Activated CD4-positive, alpha-beta memory T cell treated with anti-CD3 and anti-CD28 coated beads, Interleukin-2, amount 10 ng/mL, durations not matched to agents 7 days and 5 days (primary cell): ENCODE data around the gene TSPAN16. TPM values are rescaled to one million over a fixed set of nuclear protein-coding genes. Genes with fewer than 3 reads are reported as not detected.
A peak's percentile ranks its signal among the peaks of the same experiment; 100 is the strongest.

Source experiments
- CTCF ChIA-PET: fragments of 350-600 bp; sonication (Branson Sonifier 250); formaldehyde crosslinking; loops from one replicate; lab custom pipeline; 2021; ENCODE audit warnings: antibody characterized with exemption, inconsistent platforms; lab: Charles Lee
- POLR2A ChIA-PET: fragments of 350-600 bp; sonication (Branson Sonifier 250); formaldehyde crosslinking; loops from one replicate; lab custom pipeline; 2021; ENCODE audit warnings: antibody characterized with exemption; lab: Charles Lee
- DNase-seq: peaks from one replicate; pipeline ENCODE4 v3.0.0-alpha.2; 2020
- H3K27ac Mint-ChIP-seq: one replicate; pipeline ENCODE4 v1.8.0; 2021; ENCODE audit warnings: mild to moderate bottlenecking, mixed read lengths
- H3K27me3 Mint-ChIP-seq: one replicate; pipeline ENCODE4 v1.8.0; 2021; ENCODE audit warnings: mixed read lengths
- H3K36me3 Mint-ChIP-seq: one replicate; pipeline ENCODE4 v1.8.0; 2021; ENCODE audit warnings: low read depth, mixed read lengths
- H3K4me1 Mint-ChIP-seq: one replicate; pipeline ENCODE4 v1.8.0; 2021; ENCODE audit warnings: mixed read lengths
- H3K4me3 Mint-ChIP-seq: one replicate; pipeline ENCODE4 v1.8.0; 2021; ENCODE audit warnings: mild to moderate bottlenecking, mixed read lengths
- H3K9me3 Mint-ChIP-seq: one replicate; pipeline ENCODE4 v1.8.0; 2021; ENCODE audit warnings: mixed read lengths
- total RNA-seq, 2 experiments: library from RNA; stranded (reverse); gene quantifications; one replicate each; pipeline ENCODE4 v1.2.3, GENCODE V29; 2021

Gene TSPAN16
- total RNA-seq, 2 experiments from 2014 or later, result not detected

DNA sequence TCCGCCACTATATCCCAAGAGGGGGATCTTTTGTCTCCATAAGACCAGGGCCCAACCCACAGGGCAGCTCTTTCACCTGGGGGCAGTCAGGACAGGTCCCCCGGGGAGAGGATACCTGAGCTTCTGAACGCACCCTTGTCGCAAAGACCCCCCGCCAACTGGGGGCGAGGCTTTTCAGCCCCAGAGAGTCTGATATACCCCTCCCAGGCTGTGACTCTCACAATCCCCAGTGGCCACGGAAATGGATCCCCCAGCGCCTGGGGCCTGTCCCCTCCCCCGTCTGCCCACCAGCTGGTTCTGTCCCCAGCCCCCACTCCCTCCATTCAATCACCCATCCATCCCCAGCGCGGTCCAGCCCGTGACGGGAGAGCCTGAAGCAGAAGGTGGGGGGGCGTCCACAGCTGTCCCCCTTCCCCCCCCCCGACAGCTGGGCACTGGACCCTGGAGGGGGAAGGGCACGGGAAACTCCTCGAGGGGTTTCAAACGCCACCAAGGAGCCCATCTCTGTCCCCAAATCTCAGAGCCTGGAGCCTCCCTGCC, 34.5 kb upstream of the TSPAN16 start:
- ChIA-PET CTCF (interaction anchor here (0.7 kb wide), 1 partner anchor 1261 kb away, joined by 3 read pairs; no protein-coding TSS in a partner anchor), POLR2A (no interaction called here)
- H3K4me3 Mint-ChIP-seq, result no peak overlapping the region
- H3K27me3 Mint-ChIP-seq, result peaks cover 56% of the 10 kb centered on the region
- H3K36me3 Mint-ChIP-seq, result no peaks in the 10 kb centered on the region
- peaks cover 4% of the 10 kb centered on the region for H3K4me1 Mint-ChIP-seq
- DNase-seq, result no peak
- no peaks in the 10 kb centered on the region for H3K9me3 Mint-ChIP-seq
- H3K27ac Mint-ChIP-seq, result no peak overlapping the region

DNA sequence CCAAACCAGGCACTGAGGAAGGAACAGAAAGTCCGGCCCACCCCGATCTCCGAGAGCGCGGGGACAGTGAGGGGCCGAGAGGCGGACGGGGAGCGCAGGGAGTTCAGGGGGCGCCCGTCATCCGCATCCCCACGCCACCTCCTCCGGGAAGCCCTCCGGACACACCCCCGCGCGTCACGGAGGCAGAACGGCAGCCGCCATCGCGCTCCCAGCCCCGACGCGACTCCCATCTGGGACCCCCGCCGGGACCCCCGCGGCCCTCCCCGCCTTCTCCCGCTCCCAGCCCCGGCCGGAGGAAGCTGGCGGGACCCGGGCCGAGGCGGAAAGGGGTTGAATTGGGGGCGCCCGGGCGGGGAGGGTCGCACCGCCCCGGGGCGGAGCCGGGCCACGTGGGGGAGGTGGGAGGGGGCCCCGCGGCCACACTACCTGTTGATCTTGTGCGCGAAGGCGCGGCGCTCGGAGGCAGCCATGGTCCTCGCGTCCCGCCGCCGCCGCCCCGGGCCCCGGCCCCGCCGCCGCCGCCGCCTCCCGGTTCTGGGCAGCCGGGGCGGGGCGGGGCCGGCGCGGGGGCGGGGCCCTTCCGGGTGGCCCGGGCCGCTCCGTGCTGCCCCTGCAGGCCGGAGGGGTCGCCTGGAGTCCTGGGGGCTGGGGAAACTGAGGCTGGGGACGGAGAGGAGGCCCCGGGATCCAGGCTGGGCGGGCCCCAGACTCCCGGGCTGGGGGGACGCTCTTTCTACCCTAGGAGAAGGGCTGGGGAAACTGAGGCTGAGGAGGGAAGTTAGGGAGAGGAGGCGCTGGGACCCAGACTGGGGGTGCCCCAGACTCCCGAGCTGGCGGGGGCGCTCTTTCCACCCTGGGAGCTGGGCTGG, 33.8 kb upstream of the TSPAN16 start, which contains the start of gene DOCK6:
Gene DOCK6, minus strand, starts transcription at position 554 of the 869 bp plus-strand sequence. Its CDS starts 84 bp downstream, at position 470.
- Mint-ChIP-seq H3K9me3 (no peaks in the 10 kb centered on the region), H3K4me1 (peaks cover 4% of the 10 kb centered on the region), H3K27me3 (peaks cover 61% of the 10 kb centered on the region), H3K27ac (no peak within 1 kb of the TSS), H3K4me3 (peak within 1 kb of the TSS; percentile 43), H3K36me3 (no peaks in the 10 kb centered on the region)
- DNase-seq, result no peak
- POLR2A ChIA-PET, result no interaction called here
- CTCF ChIA-PET, result interaction anchor here (0.7 kb wide), 1 partner anchor 1262 kb away, joined by 3 read pairs; no protein-coding TSS in a partner anchor

DNA sequence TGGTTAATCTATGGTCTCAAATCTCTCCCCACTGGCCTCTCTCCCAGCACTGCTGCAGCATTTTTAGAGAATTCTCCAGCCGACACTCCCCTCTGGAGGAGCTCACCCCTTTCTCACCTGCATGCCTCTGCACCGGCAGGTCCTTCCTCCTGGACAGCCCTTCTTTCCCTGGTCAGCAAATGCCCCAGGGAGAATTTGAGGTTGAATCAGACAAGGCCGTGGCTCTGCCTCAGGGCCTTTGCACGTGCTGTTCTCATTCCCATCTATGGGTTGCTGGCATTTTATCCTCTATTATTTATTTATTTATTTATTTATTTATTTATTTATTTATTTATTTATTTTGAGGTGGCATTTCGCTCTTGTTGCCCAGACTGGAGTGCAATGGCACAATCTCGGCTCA, 32.2 kb upstream of the TSPAN16 start:
- H3K27ac Mint-ChIP-seq, result no peak overlapping the region
- POLR2A ChIA-PET, result no interaction called here
- no peak overlapping the region for H3K4me3 Mint-ChIP-seq
- no peaks in the 10 kb centered on the region for H3K36me3 Mint-ChIP-seq
- CTCF ChIA-PET, result no interaction called here
- peaks cover 4% of the 10 kb centered on the region for H3K4me1 Mint-ChIP-seq
- H3K27me3 Mint-ChIP-seq, result peaks cover 72% of the 10 kb centered on the region
- DNase-seq, result no peak
- no peaks in the 10 kb centered on the region for H3K9me3 Mint-ChIP-seq

DNA sequence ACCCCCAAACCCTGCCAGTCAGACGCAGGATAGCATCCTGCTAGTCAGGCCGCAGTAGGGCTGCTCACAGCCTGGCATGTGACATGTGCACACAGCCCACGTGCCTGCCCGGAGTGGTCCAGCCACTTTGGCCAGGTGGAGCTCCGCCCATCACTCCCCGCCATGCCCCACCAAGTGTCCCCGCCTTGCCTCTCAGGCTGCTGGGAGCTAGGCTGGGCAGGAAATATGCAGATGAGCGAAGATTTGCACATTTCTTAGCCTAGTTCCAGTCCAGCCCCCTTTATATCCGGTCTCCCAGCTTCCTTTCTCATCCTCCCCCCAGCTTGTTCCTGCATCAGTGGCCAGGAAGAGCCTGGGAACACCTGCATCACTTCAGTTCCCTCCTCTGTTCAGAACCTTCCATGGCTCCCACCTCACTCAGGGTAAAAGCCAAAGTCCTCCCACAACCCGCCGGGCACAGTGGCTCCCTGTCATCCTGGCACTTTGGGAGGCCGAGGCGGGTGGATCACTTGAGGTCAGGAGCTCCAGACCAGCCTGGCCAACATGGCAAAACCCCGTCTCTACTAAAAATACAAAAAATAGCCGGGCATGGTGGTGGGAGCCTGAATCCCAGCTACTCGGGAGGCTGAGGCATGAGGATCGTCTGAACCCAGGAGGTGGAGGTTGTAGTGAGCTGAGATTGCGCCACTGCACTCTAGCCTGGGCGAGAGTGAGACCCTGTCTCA, 31.3 kb upstream of the TSPAN16 start:
- ChIA-PET CTCF (no interaction called here), POLR2A (no interaction called here)
- H3K4me1 Mint-ChIP-seq, result peaks cover 4% of the 10 kb centered on the region
- H3K4me3 Mint-ChIP-seq, result no peak overlapping the region
- no peak overlapping the region for H3K27ac Mint-ChIP-seq
- H3K27me3 Mint-ChIP-seq, result peaks cover 78% of the 10 kb centered on the region
- DNase-seq, result no peak
- no peaks in the 10 kb centered on the region for H3K36me3 Mint-ChIP-seq
- H3K9me3 Mint-ChIP-seq, result no peaks in the 10 kb centered on the region

DNA sequence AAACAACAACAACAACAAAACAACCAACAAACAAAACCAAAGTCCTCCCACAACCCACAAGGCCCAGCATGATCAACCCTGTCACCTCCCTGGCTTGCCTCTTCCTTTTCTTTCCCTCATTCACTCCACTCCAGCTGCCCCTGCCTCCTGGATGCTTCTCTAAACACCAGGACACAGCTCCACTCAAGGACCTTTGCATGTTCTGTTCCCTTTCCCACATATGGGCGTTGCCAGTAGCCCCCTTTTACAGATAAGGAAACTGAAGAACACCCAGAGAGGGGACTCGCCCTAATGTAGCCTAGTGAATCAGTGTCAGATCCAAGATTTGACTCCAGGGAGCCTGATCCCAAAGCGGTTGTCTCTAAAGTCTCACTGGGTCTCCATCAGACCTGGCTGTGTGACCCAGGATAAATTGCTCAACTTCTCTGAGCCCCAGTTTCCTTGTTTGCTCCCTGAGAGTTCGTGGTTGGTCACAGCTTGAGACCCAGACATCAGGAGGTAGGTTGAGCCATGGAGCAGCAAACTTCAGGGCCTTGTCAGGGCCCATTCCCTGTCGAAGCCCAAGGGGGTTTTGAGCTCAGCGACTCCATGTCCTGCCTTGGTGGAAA, 30.7 kb upstream of the TSPAN16 start:
- Mint-ChIP-seq H3K36me3 (no peaks in the 10 kb centered on the region), H3K27ac (no peak overlapping the region), H3K4me3 (no peak overlapping the region), H3K27me3 (peaks cover 73% of the 10 kb centered on the region), H3K9me3 (no peaks in the 10 kb centered on the region), H3K4me1 (peaks cover 4% of the 10 kb centered on the region)
- DNase-seq, result no peak
- POLR2A ChIA-PET, result no interaction called here
- CTCF ChIA-PET, result no interaction called here

DNA sequence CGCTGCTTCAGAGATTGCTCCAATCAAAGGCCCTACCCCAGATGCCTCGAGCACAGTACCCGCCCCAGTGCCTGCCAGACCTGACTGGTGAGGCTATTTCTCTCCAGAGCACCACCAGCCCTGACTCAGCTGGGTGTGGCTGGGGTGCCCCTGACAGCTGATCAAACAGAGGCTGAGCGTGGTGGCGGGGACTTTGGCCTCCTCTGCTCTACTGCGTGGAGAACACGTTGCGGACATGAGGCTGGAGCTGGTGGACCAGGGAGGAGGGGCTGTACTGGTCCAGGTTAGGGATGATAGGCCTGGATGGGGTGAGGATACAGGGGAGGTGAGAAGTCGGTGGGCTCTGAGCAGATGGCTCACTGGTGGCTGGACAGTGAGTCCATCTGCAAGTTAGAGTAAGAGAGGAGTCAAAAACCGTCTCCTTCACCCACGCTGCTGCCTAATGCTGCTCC, 30.1 kb upstream of the TSPAN16 start:
- ChIA-PET CTCF (no interaction called here), POLR2A (interaction anchor here (1.3 kb wide), 1 partner anchor 217 kb away, joined by 4 read pairs; no protein-coding TSS in a partner anchor)
- no peaks in the 10 kb centered on the region for H3K36me3 Mint-ChIP-seq
- no peaks in the 10 kb centered on the region for H3K9me3 Mint-ChIP-seq
- H3K27me3 Mint-ChIP-seq, result peaks cover 71% of the 10 kb centered on the region
- H3K27ac Mint-ChIP-seq, result no peak overlapping the region
- H3K4me1 Mint-ChIP-seq, result peaks cover 4% of the 10 kb centered on the region
- H3K4me3 Mint-ChIP-seq, result no peak overlapping the region
- DNase-seq, result no peak

DNA sequence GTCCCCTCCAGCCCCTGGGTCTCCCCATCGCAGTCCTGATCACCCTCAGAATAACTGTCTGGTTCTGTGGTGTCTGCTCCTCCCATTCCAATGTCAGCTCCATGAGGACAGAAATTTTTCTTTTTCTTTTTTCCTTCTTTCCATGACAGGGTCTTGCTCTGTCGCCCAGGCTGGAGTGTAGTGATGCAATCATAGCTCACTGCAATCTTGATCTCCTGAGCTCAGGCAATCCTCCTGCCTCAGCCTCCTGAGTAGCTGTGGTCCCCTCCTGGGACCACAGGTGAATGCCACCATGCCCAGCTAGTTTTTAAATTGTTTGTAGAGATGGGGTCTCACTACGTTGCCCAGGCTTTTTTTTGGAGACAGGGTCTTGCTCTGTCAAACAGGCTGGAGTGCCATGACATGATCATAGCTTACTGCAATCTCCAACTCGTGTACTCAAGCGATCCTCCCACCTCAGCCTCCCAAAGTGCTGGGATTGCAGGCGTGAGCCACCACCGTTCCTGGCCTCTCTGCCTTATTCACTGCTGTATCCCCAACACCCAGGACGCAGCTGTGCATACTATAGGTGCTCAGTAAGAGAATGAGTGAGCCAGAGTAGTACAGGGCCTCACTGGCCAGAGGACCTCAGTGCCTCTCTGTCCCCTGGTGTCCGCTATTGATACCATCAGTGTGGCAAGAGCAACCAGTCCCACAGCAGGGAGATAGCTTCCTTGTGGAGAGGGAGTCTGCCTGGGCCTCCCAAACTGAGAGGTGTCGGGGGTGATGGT, 28.5 kb upstream of the TSPAN16 start:
- H3K36me3 Mint-ChIP-seq, result no peaks in the 10 kb centered on the region
- H3K4me3 Mint-ChIP-seq, result no peak overlapping the region
- no peaks in the 10 kb centered on the region for H3K9me3 Mint-ChIP-seq
- POLR2A ChIA-PET, result no interaction called here
- H3K4me1 Mint-ChIP-seq, result peaks cover 1% of the 10 kb centered on the region
- DNase-seq, result no peak
- CTCF ChIA-PET, result interaction anchor here (0.6 to 1.3 kb wide), 4 partner anchors 10 to 26 kb away, joined by 3 to 5 read pairs (median 4); no protein-coding TSS in a partner anchor
- no peak overlapping the region for H3K27ac Mint-ChIP-seq
- peaks cover 64% of the 10 kb centered on the region for H3K27me3 Mint-ChIP-seq

DNA sequence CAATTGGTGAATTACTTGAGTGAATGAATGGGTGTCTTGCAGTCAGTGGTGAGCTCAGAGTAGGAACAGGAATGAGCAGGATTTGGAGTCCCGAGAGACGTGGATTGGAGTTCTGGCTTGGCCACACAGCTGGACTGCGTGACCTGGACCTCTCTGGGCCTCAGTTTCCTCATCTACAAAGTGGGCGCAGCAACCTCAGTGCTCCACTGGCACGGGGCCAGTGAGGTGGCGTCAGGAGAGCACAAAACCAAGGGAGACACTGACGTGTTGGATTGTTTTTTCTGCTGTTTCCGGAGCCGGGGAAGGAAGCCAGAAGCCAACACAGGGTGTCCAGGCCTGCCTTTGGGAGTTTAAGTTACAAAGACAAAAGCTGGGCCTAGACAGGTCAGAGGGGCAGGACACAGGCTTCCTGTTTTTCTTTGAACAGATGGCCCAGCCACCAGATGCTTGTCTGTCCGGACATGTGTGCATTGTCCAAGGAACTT, 27.1 kb upstream of the TSPAN16 start:
- Mint-ChIP-seq H3K27me3 (peaks cover 59% of the 10 kb centered on the region), H3K9me3 (no peaks in the 10 kb centered on the region), H3K27ac (no peak overlapping the region), H3K4me3 (no peak overlapping the region), H3K36me3 (no peaks in the 10 kb centered on the region), H3K4me1 (no peaks in the 10 kb centered on the region)
- ChIA-PET CTCF (no interaction called here), POLR2A (interaction anchor here (0.6 kb wide), 1 partner anchor 139 kb away, joined by 3 read pairs; no protein-coding TSS in a partner anchor)
- no peak for DNase-seq

DNA sequence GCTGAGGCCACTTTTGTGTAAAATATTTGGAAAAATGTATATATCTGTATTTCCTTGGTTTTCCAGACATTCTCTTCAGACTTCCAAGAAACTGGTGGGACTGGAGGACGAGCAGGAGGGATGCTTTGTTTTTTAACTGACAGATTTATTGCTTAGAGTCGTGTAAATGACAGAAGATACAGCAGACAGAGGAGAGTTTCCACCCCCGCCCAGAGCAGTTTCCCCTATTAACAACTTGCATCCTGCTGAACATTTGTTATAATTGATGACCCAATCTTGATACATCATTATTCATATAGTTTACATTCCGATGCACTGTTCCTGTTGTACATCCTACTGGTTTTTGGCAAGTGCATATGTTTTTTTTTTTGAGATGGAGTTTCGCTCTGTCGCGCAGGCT, 26.6 kb upstream of the TSPAN16 start:
- H3K36me3 Mint-ChIP-seq, result no peaks in the 10 kb centered on the region
- no peak overlapping the region for H3K27ac Mint-ChIP-seq
- CTCF ChIA-PET, result no interaction called here
- H3K9me3 Mint-ChIP-seq, result no peaks in the 10 kb centered on the region
- H3K4me3 Mint-ChIP-seq, result no peak overlapping the region
- H3K4me1 Mint-ChIP-seq, result no peaks in the 10 kb centered on the region
- H3K27me3 Mint-ChIP-seq, result peaks cover 60% of the 10 kb centered on the region
- POLR2A ChIA-PET, result no interaction called here
- no peak for DNase-seq

DNA sequence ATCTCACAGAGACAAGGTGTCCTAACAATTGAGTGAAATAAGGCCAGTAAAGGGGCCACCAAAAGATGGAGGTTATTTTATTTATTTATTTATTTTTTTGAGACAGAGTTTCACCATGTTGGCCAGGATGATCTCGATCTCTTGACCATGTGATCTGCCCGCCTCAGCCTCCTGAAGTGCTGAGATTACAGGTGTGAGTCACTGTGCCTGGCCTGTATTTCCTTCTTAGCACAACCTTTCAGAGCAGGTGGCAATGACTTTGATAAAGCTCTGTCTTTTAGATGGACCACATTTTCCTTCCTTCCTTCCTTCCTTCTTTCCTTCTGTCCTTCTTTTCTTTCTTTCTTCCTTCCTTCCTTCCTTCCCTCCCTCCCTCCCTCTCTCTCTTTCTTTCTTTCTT, 22.7 kb upstream of the TSPAN16 start:
- H3K36me3 Mint-ChIP-seq, result no peaks in the 10 kb centered on the region
- peaks cover 52% of the 10 kb centered on the region for H3K27me3 Mint-ChIP-seq
- no peak overlapping the region for H3K27ac Mint-ChIP-seq
- CTCF ChIA-PET, result no interaction called here
- H3K4me3 Mint-ChIP-seq, result no peak overlapping the region
- peaks cover 6% of the 10 kb centered on the region for H3K9me3 Mint-ChIP-seq
- POLR2A ChIA-PET, result no interaction called here
- no peaks in the 10 kb centered on the region for H3K4me1 Mint-ChIP-seq
- no peak for DNase-seq

DNA sequence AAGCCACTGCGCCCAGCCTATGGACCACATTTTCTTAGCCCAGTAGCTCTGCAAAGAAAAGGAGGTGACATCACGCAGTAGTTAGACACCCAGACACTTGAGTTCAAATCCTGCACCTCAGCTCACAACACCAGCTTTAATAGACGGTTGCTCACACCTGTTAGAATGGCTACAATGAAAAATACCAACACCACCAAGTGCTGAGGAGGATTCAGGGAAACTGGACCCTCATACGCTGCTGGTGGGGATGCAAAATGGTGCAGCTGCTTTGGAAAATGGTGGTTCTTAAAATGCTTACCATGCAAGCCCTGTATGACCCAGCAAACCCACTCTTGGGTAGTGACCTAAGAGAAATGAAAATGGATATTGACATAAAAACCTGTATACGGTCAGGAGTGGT, 22.0 kb upstream of the TSPAN16 start:
- peaks cover 51% of the 10 kb centered on the region for H3K27me3 Mint-ChIP-seq

DNA sequence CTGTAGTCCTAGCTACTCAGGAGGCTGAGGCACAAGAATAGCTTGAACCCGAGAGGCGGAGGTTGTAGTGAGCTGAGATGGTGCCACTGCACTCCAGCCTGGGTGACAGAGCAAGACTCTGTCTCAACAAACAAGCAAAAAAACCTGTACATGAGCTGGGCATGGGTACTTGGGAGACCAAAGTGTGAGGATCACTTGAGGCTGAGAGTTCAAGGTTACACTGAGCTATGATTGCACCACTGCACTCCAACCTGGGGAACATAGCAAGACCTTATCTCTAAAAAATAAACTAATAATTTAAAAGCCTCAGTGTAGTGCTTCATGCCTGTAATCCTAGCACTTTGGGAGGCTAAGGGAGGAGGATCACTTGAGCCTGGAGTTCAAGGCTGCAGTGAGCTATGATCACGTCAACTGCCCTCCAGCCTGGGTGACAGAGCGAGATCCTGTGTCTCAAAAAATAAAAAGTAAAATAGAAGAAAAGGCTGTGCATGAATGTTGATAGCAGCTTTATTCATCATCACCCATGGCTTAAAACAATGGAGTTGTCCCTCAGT, 21.4 kb upstream of the TSPAN16 start:
- Mint-ChIP-seq H3K9me3 (peaks cover 6% of the 10 kb centered on the region), H3K4me1 (peaks cover 6% of the 10 kb centered on the region), H3K36me3 (no peaks in the 10 kb centered on the region), H3K27me3 (peaks cover 47% of the 10 kb centered on the region), H3K4me3 (no peak overlapping the region), H3K27ac (no peak overlapping the region)
- ChIA-PET POLR2A (no interaction called here), CTCF (no interaction called here)
- DNase-seq, result no peak

More for the DNA sequence above, 22.0 kb upstream of the TSPAN16 start:
- H3K9me3 Mint-ChIP-seq, result peaks cover 6% of the 10 kb centered on the region
- H3K4me3 Mint-ChIP-seq, result no peak overlapping the region
- DNase-seq, result no peak
- no peak overlapping the region for H3K27ac Mint-ChIP-seq
- no peaks in the 10 kb centered on the region for H3K36me3 Mint-ChIP-seq
- POLR2A ChIA-PET, result no interaction called here
- H3K4me1 Mint-ChIP-seq, result peaks cover 2% of the 10 kb centered on the region
- CTCF ChIA-PET, result no interaction called here
